BJ (cell line): ENCODE measurements around the gene ESD. TPM values are rescaled to one million over a fixed set of nuclear protein-coding genes. Genes with fewer than 3 reads are reported as not detected.

Experiments
- CTCF ChIA-PET: fragments of 350-600 bp; formaldehyde crosslinking; extraction: SDS; loops from one replicate; lab custom pipeline; 2021; ENCODE audit warnings: antibody characterized with exemption, inconsistent platforms; lab: Yijun Ruan, JAX
- POLR2A ChIA-PET: fragments of 300-600 bp; sonication (Branson Sonifier 250); formaldehyde crosslinking; extraction: SDS; loops from one replicate; lab custom pipeline; 2021; ENCODE audit warnings: antibody characterized with exemption; lab: Charles Lee
- DNase-seq: peaks from one replicate; pipeline ENCODE4 v3.0.0-alpha.2; 2011; ENCODE audit warnings: low read depth
- H3K27me3 ChIP-seq: 2 replicates; pipeline ENCODE4 v1.6.0; 2011; ENCODE audit warnings: low read length; ENCODE audit not compliant: control insufficient read depth, insufficient read depth
- H3K36me3 ChIP-seq: 2 replicates; pipeline ENCODE4 v1.5.1; 2011; ENCODE audit warnings: low read length; ENCODE audit not compliant: control insufficient read depth, insufficient read depth
- H3K4me3 ChIP-seq: 2 replicates; pipeline ENCODE4 v1.5.1; 2011; ENCODE audit warnings: low read depth, mild to moderate bottlenecking, control low read depth, low read length
- CTCF ChIP-seq: IDR thresholded peaks from 2 replicates; pipeline ENCODE4 v1.5.1; 2011; ENCODE audit warnings: low read depth, mild to moderate bottlenecking, control low read depth, inconsistent platforms, low read length, moderate library complexity; ENCODE audit not compliant: insufficient read depth
- polyA plus RNA-seq: library from polyadenylated mRNA; depleted of rRNA; stranded (reverse); fragments of >200 nt; gene quantifications from 2 replicates; pipeline ENCODE4 v1.2.3, GENCODE V29; 2011

ESD gene
- polyA plus RNA-seq, 1 experiment, result 95.7 TPM

GRCh38 chr13:46739447-46740098 lies 57.4 kb downstream of the ESD start:
- ChIA-PET POLR2A (no interaction called here), CTCF (interaction anchor here (1.0 to 1.2 kb wide), 2 partner anchors 12 to 33 kb away, joined by 3 to 4 read pairs; no protein-coding TSS in a partner anchor)
- no peak for DNase-seq
- Histone ChIP-seq H3K4me3 (no peak overlapping the region), H3K36me3 (no peaks in the 10 kb centered on the region), H3K27me3 (no peaks in the 10 kb centered on the region)
- TF ChIP-seq CTCF, result no peak

DNA sequence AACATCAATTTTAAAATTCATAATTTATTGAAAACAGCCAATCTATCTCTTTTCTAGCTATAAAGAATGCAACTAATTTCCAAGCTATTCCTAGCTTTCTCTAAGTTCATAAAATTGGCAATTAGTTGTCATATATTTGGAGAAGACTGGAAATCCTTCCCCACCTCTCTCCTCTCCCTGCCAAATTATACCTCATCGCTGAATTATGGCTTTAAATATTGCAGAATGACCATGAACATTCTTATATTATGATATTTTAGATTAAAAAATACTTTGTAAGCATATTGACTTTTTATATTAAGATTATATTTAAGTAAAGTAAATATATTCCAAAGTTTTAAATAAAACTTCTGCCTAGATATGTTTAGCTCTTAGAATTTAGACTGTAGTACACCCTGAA lies 58.2 kb downstream of the ESD start:
- POLR2A ChIA-PET, result no interaction called here

GRCh38 chr13:46738055-46738454 lies 58.9 kb downstream of the ESD start:
- ChIA-PET POLR2A (no interaction called here), CTCF (interaction anchor here (1.2 kb wide), 2 partner anchors 10 to 39 kb away, joined by 3 to 4 read pairs; no protein-coding TSS in a partner anchor)
- no peaks in the 10 kb centered on the region for H3K36me3 ChIP-seq
- H3K4me3 ChIP-seq, result no peak overlapping the region
- no peaks in the 10 kb centered on the region for H3K27me3 ChIP-seq
- no peak for TF ChIP-seq CTCF
- no peak for DNase-seq

More for the DNA sequence above, 58.2 kb downstream of the ESD start:
- DNase-seq, result no peak
- TF ChIP-seq CTCF, result no peak
- CTCF ChIA-PET, result interaction anchor here (1.2 kb wide), 2 partner anchors 11 to 39 kb away, joined by 3 to 4 read pairs; no protein-coding TSS in a partner anchor
- no peaks in the 10 kb centered on the region for H3K36me3 ChIP-seq
- H3K27me3 ChIP-seq, result no peaks in the 10 kb centered on the region
- H3K4me3 ChIP-seq, result no peak overlapping the region

- no peak for DNase-seq
- Histone ChIP-seq H3K27me3 (no peaks in the 10 kb centered on the region), H3K36me3 (no peaks in the 10 kb centered on the region; the same call in 1 of the 2 replicates), H3K4me3 (no peak overlapping the region)
- CTCF ChIA-PET, result interaction anchor here (0.6 kb wide), 1 partner anchor 137 kb away, joined by 3 read pairs; no protein-coding TSS in a partner anchor
- TF ChIP-seq CTCF, result no peak
- POLR2A ChIA-PET, result no interaction called here
Measured at GRCh38 chr13:46736541-46737310, 60.2 kb downstream of the ESD start.

DNA sequence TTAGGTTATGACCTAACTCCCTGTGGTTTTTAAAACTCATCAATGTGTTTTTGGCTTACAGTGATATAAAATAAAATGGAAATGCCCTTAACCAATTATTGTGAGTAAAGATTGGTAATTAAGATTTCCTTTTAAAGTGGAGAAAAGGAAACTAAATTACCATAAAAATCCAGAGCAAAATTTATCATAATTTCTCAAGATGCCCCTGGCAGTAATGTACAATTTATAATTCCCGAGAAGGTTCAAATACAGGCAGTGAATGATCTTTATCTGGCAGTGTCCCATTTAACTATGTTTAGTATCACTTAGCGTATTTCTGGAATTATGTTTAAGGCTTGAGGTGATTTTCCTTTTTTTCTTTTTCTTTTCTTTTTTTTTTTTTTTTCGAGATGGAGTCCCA lies 61.5 kb downstream of the ESD start:
- H3K4me3 ChIP-seq, result no peak overlapping the region
- H3K27me3 ChIP-seq, result no peaks in the 10 kb centered on the region
- ChIA-PET POLR2A (no interaction called here), CTCF (interaction anchor here (1.9 kb wide), 1 partner anchor 11 kb away, joined by 4 read pairs; no protein-coding TSS in a partner anchor)
- no peak for DNase-seq
- TF ChIP-seq CTCF, result no peak
- H3K36me3 ChIP-seq, result peaks cover 2% of the 10 kb centered on the region; the same call in 1 of the 2 replicates
